ENCODE results near the gene PRDX1.
"Not testable (repeated sequence)": the region's sequence is repeated elsewhere in the genome, so short reads cannot be mapped to it uniquely, and the experiment has no call there.

The PRDX1 gene

DNA sequence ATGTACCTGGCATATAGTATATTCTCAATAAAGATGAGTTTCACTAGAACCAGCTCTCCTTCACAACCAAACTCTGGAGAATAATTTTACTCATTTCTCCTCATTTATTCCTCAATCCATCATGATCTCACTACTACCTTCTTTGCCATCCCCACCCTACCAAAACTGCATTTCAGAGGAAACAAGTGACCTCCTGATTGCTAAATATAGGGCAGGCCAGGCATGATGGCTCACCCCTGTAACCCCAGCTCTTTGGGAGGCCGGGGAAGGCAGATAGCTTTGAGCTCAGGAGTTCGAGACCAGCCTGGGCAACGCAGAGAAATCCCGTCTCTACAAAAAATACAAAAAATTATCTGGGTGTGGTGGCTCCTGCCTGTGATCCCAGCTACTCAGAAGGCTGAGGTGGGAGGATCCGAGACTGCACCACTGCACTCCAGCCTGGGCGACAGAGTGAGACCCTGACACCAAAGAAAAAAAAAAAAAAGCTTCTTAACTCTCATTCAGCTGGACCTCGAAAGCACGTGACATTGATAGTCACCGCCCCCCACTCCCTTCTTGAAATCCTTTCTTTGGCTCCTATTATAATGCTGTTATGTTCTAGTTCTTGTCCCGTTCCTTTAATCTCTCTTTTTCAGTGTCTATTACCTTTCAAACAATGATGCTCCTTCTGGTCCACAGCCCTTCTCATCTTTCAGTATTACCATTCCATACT lies 32.9 kb downstream of the PRDX1 start:
- Histone ChIP-seq H3K27me3 (ENCODE audit: control insufficient read depth in 1 of 2, insufficient read depth in 2 of 2, low read length in 2 of 2) (no peaks in the 10 kb centered on the region), H3K9me3 (ENCODE audit: control insufficient read depth in 2 of 2, low read length in 2 of 2) (no peaks in the 10 kb centered on the region), H3K9ac (ENCODE audit: low read length in 2 of 2) (no peak overlapping the region), H3K4me3 (ENCODE audit: low read length in 2 of 2) (no peak overlapping the region), H3K27ac (ENCODE audit: low read length) (no peak overlapping the region), H3K36me3 (ENCODE audit: control insufficient read depth in 2 of 2, insufficient read depth in 2 of 2, low read length in 2 of 2) (no peaks in the 10 kb centered on the region), H3K4me1 (ENCODE audit: control insufficient read depth, insufficient read depth, low read length) (peaks cover 12% of the 10 kb centered on the region)

DNA sequence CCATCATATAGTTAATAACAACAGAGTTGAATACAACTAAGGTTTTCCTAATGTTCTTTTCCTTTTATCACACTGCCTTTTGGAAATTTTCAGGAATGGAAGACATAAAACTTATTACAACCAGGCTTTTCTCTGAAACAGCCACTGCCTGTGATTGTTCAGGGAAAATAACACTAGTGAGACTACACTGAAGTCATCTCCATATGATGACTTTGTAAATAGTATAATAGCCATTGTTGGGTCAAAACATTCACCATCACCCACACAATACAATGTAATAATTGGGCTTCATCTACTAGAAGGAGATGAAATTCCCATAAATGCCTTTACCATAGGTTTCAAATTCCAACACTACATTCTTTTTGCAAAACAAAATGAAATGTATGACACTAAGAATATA lies 35.7 kb downstream of the PRDX1 start:
- H3K9ac ChIP-seq (ENCODE audit: low read length in 2 of 2) = no peak overlapping the region
- no peaks in the 10 kb centered on the region for H3K36me3 ChIP-seq (ENCODE audit: control insufficient read depth in 2 of 2, insufficient read depth in 2 of 2, low read length in 2 of 2)

DNA sequence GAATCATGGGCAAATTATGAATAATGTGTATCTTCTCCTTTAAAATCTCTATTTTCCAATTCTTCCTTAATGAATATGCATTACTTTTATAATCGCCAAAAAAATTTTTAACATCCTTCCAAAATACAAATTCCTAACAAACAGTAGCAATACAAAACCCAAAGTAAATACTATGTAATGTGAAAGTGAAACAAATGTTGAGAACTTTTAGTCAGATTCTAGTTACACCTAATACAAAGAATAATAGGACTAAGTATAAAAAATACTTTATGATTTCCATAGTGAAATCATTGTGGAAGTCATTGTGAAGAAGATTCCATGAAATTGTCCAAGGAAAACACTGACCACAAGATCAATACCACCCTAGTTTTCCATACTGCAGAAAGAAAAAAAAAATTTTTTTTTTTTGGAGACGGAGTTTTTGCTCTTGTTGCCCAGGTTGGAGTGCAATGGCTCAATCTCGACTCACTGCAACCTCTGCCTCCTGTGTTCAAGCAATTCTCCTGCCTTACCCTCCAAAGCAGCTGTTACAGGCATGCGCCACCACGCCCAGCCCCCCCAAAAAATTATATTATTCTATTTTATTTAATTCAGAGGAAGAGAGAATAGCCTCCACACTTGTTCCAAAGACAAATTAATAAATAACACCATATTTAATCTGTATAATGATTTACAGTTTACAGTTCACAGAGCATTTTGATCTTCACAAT lies 42.5 kb downstream of the PRDX1 start:
- no peak overlapping the region for H3K27ac ChIP-seq (ENCODE audit: low read length)
- no peaks in the 10 kb centered on the region for H3K36me3 ChIP-seq (ENCODE audit: control insufficient read depth in 2 of 2, insufficient read depth in 2 of 2, low read length in 2 of 2)
- no peak overlapping the region for H3K9ac ChIP-seq (ENCODE audit: low read length in 2 of 2)
- no peak overlapping the region for H3K4me3 ChIP-seq (ENCODE audit: low read length in 2 of 2)
- no peaks in the 10 kb centered on the region for H3K9me3 ChIP-seq (ENCODE audit: control insufficient read depth in 2 of 2, low read length in 2 of 2)
- H3K27me3 ChIP-seq (ENCODE audit: control insufficient read depth in 1 of 2, insufficient read depth in 2 of 2, low read length in 2 of 2) = no peaks in the 10 kb centered on the region
- H3K4me1 ChIP-seq (ENCODE audit: control insufficient read depth, insufficient read depth, low read length) = no peaks in the 10 kb centered on the region

More for the DNA sequence above, 35.7 kb downstream of the PRDX1 start:
- Histone ChIP-seq H3K9me3 (ENCODE audit: control insufficient read depth in 2 of 2, low read length in 2 of 2) (no peaks in the 10 kb centered on the region), H3K27ac (ENCODE audit: low read length) (no peak overlapping the region), H3K4me3 (ENCODE audit: low read length in 2 of 2) (no peak overlapping the region), H3K4me1 (ENCODE audit: control insufficient read depth, insufficient read depth, low read length) (peaks cover 2% of the 10 kb centered on the region), H3K27me3 (ENCODE audit: control insufficient read depth in 1 of 2, insufficient read depth in 2 of 2, low read length in 2 of 2) (no peaks in the 10 kb centered on the region)

DNA sequence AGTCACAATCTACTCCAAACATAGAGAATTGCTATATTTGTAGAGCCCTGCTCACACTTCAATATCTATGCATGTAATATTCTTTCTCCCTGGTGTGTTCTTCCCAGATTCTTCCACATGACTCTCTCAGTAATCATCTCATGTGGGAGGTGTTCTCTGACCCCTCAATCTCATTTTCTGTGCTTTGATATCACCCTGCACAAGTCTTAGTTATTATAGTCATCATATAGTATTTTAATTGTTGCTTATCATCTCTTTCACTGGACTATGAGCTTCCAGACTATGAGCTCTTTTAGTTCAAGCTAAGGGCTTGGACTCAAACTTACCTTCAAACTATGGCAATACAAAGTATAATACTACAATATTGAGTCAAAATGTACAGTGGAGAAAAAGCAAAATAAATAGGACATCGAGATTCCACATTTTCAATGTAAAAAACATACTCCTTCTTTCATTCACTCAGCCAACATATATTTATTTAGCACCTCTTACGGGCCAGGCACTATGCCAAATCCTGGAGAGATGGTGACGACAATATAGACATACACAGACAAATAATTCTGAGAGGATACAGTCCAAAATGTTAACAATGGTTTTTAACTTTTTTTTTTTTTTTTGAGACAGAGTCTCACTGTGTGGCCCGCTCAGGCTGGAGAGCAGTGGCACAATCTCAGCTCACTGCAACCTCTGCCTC lies 43.4 kb downstream of the PRDX1 start:
- Histone ChIP-seq H3K4me3 (ENCODE audit: low read length in 2 of 2) (no peak overlapping the region), H3K4me1 (ENCODE audit: control insufficient read depth, insufficient read depth, low read length) (no peaks in the 10 kb centered on the region), H3K27me3 (ENCODE audit: control insufficient read depth in 1 of 2, insufficient read depth in 2 of 2, low read length in 2 of 2) (no peaks in the 10 kb centered on the region), H3K36me3 (ENCODE audit: control insufficient read depth in 2 of 2, insufficient read depth in 2 of 2, low read length in 2 of 2) (no peaks in the 10 kb centered on the region), H3K27ac (ENCODE audit: low read length) (no peak overlapping the region), H3K9ac (ENCODE audit: low read length in 2 of 2) (no peak overlapping the region), H3K9me3 (ENCODE audit: control insufficient read depth in 2 of 2, low read length in 2 of 2) (no peaks in the 10 kb centered on the region)

DNA sequence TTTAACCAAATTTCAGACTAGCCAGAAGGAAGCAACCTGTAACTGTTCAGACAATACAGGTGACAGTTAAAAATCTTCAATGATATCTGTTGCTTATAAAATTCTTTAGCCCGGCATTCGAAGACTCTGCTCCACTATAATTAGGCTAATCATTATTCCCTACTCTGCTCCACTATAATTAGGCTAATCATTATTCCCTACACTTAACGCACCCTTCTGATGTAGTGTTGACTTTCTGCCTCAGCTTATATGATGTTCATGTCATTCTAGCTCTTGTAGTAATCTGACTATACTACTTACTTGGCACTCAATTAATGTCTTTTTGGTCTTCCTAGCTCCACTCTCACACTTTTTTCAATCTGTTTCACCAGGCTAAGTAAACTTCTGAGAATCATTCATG lies 44.0 kb downstream of the PRDX1 start:
- Histone ChIP-seq H3K9ac (ENCODE audit: low read length in 2 of 2) (no peak overlapping the region), H3K36me3 (ENCODE audit: control insufficient read depth in 2 of 2, insufficient read depth in 2 of 2, low read length in 2 of 2) (no peaks in the 10 kb centered on the region), H3K4me3 (ENCODE audit: low read length in 2 of 2) (no peak overlapping the region), H3K4me1 (ENCODE audit: control insufficient read depth, insufficient read depth, low read length) (no peaks in the 10 kb centered on the region), H3K27ac (ENCODE audit: low read length) (no peak overlapping the region), H3K9me3 (ENCODE audit: control insufficient read depth in 2 of 2, low read length in 2 of 2) (no peaks in the 10 kb centered on the region), H3K27me3 (ENCODE audit: control insufficient read depth in 1 of 2, insufficient read depth in 2 of 2, low read length in 2 of 2) (no peaks in the 10 kb centered on the region)

DNA sequence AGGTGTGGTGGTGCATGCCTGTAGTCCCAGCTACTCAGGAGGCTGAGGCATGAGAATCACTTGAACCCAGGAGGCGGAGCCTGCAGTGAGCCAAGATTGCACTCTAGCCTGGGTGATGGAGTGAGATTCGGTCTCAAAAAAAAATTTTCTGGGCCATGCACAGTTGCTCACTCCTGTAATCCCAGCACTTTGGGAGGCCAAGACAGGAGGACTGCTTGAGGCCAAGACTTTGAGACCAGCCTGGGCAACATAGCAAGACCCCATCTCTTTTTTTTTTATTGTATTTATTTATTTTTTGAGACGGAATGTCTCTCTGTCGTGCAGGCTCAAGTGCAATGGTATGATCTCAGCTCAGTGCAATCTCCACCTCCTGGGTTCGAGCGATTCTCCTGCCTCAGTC lies 47.5 kb downstream of the PRDX1 start:
- not testable (repeated sequence) for H3K4me1 ChIP-seq (ENCODE audit: control insufficient read depth, insufficient read depth, low read length); H3K9ac ChIP-seq (ENCODE audit: low read length in 2 of 2); H3K36me3 ChIP-seq (ENCODE audit: control insufficient read depth in 2 of 2, insufficient read depth in 2 of 2, low read length in 2 of 2); H3K9me3 ChIP-seq (ENCODE audit: control insufficient read depth in 2 of 2, low read length in 2 of 2); H3K27me3 ChIP-seq (ENCODE audit: control insufficient read depth in 1 of 2, insufficient read depth in 2 of 2, low read length in 2 of 2); H3K4me3 ChIP-seq (ENCODE audit: low read length in 2 of 2); H3K27ac ChIP-seq (ENCODE audit: low read length)

DNA sequence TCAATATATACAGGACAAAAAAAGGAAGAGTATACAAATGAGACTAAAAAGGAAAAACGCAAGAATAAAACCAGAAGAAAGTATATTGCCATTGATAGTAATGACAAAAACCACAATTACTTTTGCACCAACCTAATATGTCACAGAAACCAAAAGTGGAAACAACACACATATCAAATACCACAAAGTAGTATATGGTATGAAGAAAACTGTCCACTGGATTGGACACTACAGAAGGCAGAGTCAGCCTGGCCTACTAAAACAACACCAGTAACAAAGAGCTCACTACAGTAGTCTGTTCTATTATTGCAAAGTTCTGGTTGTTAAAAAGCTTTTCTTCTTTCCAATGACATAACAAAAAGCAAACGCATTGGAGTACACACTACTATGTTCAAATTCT lies 48.4 kb downstream of the PRDX1 start:
- no peaks in the 10 kb centered on the region for H3K27me3 ChIP-seq (ENCODE audit: control insufficient read depth in 1 of 2, insufficient read depth in 2 of 2, low read length in 2 of 2)
- no peak overlapping the region for H3K4me3 ChIP-seq (ENCODE audit: low read length in 2 of 2)
- no peaks in the 10 kb centered on the region for H3K9me3 ChIP-seq (ENCODE audit: control insufficient read depth in 2 of 2, low read length in 2 of 2)
- H3K4me1 ChIP-seq (ENCODE audit: control insufficient read depth, insufficient read depth, low read length) = no peaks in the 10 kb centered on the region
- no peaks in the 10 kb centered on the region for H3K36me3 ChIP-seq (ENCODE audit: control insufficient read depth in 2 of 2, insufficient read depth in 2 of 2, low read length in 2 of 2)
- no peak overlapping the region for H3K9ac ChIP-seq (ENCODE audit: low read length in 2 of 2)
- H3K27ac ChIP-seq (ENCODE audit: low read length) = no peak overlapping the region

DNA sequence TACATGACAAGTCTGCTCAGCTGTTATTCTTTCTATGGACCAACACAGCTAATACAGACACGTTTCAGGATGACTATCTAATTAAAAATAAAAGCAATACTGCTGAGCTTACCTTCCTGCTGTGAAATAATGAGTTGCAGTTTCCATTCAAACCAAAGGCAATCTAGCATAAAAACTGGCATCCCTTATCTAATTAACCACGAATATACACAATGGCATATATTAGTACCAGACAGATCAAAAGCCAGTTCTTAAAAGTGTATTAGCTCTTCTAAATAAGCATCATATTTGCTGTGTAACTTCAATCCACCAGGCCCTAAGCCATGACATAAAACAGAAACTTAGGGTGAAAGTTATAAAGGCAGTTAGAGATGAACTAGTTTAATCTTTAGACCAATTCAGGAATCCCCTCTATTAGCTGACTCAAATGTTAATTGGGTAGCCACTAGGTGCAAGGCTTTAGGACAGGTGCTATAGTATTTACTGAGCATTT lies 51.3 kb downstream of the PRDX1 start:
- H3K36me3 ChIP-seq (ENCODE audit: control insufficient read depth in 2 of 2, insufficient read depth in 2 of 2, low read length in 2 of 2) = no peaks in the 10 kb centered on the region
- H3K9me3 ChIP-seq (ENCODE audit: control insufficient read depth in 2 of 2, low read length in 2 of 2) = no peaks in the 10 kb centered on the region
- no peaks in the 10 kb centered on the region for H3K27me3 ChIP-seq (ENCODE audit: control insufficient read depth in 1 of 2, insufficient read depth in 2 of 2, low read length in 2 of 2)
- H3K27ac ChIP-seq (ENCODE audit: low read length) = no peak overlapping the region
- H3K9ac ChIP-seq (ENCODE audit: low read length in 2 of 2) = no peak overlapping the region
- H3K4me3 ChIP-seq (ENCODE audit: low read length in 2 of 2) = no peak overlapping the region
- H3K4me1 ChIP-seq (ENCODE audit: control insufficient read depth, insufficient read depth, low read length) = no peaks in the 10 kb centered on the region

DNA sequence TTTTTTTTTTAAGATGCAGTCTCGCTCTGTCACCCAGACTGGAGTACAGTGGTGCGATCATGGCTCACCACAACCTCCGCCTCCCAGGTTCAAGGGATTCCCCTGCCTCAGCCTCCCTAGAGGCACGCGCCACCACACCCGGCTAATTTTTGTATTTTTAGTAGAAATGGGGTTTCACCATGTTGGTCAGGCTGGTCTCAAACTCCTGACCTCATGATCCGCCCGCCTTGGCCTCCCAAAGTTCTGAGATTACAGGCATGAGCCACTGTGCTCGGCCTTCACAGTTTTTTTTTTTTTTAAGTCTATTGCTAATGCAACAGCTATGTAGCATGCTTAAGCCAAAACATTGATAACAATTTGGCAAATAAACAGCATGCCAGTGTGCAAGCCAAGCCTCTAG lies 54.3 kb downstream of the PRDX1 start:
- H3K4me3 ChIP-seq (ENCODE audit: low read length in 2 of 2); H3K27ac ChIP-seq (ENCODE audit: low read length); H3K4me1 ChIP-seq (ENCODE audit: control insufficient read depth, insufficient read depth, low read length); H3K9ac ChIP-seq (ENCODE audit: low read length in 2 of 2); H3K27me3 ChIP-seq (ENCODE audit: control insufficient read depth in 1 of 2, insufficient read depth in 2 of 2, low read length in 2 of 2); H3K9me3 ChIP-seq (ENCODE audit: control insufficient read depth in 2 of 2, low read length in 2 of 2); H3K36me3 ChIP-seq (ENCODE audit: control insufficient read depth in 2 of 2, insufficient read depth in 2 of 2, low read length in 2 of 2): not testable (repeated sequence)

DNA sequence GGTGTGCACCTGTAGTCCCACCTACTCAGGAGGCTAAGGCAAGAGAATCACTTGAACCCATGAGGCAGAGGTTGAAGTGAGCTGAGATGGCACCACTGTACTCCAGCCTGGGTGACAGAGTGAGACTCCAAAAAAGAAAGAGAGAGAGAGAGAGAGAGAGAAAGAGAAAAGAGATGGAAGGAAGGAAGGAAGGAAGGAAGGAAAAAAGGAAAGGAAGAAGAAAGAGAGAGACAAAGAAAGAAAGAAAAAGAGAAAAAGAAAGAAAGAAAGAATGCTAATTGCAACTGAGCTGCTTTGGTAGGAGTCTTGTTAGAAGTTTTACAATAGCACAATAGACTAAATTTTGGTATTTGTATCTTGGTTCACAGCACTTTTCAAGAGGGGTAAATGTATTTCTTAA lies 56.4 kb downstream of the PRDX1 start:
- Histone ChIP-seq H3K4me3 (ENCODE audit: low read length in 2 of 2) (no peak overlapping the region), H3K27ac (ENCODE audit: low read length) (no peak overlapping the region), H3K4me1 (ENCODE audit: control insufficient read depth, insufficient read depth, low read length) (no peaks in the 10 kb centered on the region), H3K9ac (ENCODE audit: low read length in 2 of 2) (no peak overlapping the region), H3K9me3 (ENCODE audit: control insufficient read depth in 2 of 2, low read length in 2 of 2) (no peaks in the 10 kb centered on the region), H3K36me3 (ENCODE audit: control insufficient read depth in 2 of 2, insufficient read depth in 2 of 2, low read length in 2 of 2) (no peaks in the 10 kb centered on the region), H3K27me3 (ENCODE audit: control insufficient read depth in 1 of 2, insufficient read depth in 2 of 2, low read length in 2 of 2) (no peaks in the 10 kb centered on the region)

Data from stomach smooth muscle (tissue), 2 donors.